Suppressor macrophage (primary cell): ENCODE data around the gene IL22.

ENCODE experiments used
- DNase-seq, 4 experiments: peaks; one replicate each; pipeline ENCODE4 v3.0.0-alpha.2; 2020 to 2022
- total RNA-seq, 17 experiments: gene quantifications; one replicate each; lab custom pipeline; 2026; ENCODE audit warnings: mixed read lengths in 6 of 17, inconsistent platforms in 3 of 17; lab: John Stamatoyannopoulos, UW

IL22 gene, protein sequence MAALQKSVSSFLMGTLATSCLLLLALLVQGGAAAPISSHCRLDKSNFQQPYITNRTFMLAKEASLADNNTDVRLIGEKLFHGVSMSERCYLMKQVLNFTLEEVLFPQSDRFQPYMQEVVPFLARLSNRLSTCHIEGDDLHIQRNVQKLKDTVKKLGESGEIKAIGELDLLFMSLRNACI
- 0 to 0.88 (median 0) reads per million in 17 experiments for total RNA-seq

DNA sequence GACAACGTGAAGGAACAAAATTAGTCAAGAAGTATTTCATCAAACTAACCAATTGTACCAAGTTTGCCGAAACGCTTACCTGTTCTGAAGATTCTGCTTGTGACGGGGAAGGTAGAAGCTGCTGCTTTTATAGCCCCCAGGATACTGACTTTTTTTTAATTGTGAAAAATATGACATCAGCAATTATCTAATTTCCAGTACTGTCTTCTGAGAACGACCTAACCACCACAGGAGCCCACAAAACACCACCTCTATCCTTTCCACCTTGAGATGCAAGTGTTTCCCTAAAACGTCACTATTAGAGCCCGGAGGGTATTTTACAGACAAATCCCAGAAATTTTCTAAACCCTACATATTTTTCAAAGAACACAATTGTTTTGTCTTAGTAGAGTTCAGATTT lies at the start of gene IL22:
IL22 (minus strand) TSS at position 101 of the 400 bp plus-strand sequence. CDS start 156 bp downstream, outside the sequence.
- no peak for DNase-seq

DNA sequence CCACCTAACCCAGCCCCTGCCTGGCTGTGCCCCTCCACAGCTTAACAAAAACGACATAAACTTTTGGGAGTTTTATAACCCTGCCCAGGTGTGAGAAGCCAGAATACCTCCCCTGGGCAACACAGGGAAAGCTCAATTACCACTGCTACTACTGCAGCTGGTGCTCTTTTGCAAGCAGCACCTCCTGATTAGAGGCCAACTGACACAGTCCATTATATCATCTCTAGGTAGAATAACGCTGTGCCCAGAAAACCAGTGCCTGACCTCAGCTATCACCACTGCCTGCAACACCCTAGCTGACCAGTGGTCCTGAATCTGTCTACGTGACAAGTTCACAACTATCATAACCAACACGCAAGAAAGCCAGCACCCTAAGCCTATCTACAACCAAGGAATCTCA lies 44.5 kb upstream of the IL22 start:
- no peak for DNase-seq

DNA sequence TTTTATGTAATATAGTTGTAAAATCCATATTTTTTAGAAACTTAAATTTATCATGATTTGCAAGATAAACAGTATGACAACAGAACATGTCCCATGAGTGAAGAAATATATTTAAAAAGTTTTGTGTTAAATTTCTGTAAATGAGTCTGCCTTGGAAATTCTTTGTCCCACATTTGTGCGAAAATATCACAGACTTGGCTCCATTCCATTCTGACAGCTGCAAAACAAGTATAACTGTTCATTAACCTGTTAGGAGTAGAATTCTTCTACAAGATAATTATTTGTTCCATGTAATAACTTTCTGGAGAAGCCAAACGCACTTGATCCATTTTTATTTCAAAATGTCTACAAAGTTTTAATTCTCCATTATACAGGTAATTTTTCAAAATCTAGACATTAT lies 40.8 kb upstream of the IL22 start:
- no peak for DNase-seq

DNA sequence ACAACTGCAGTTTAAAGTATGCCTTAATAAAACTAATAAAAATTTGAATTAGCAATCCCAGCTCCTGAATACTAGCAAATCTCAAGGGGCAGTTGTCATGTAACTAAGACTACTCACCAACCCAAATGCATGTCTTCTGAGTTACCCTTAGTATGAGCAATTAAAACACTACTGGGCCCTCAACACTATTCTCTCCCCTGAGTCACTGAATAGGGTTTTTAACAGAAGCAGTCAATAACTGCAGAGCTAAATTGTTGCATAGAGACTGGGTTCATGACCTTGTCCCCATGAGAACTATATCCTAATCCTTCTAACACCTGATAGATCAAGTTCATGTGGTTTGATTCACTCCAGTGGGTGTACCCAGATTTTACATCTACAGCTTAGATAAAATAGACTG lies 39.9 kb upstream of the IL22 start:
- DNase-seq: no peak

DNA sequence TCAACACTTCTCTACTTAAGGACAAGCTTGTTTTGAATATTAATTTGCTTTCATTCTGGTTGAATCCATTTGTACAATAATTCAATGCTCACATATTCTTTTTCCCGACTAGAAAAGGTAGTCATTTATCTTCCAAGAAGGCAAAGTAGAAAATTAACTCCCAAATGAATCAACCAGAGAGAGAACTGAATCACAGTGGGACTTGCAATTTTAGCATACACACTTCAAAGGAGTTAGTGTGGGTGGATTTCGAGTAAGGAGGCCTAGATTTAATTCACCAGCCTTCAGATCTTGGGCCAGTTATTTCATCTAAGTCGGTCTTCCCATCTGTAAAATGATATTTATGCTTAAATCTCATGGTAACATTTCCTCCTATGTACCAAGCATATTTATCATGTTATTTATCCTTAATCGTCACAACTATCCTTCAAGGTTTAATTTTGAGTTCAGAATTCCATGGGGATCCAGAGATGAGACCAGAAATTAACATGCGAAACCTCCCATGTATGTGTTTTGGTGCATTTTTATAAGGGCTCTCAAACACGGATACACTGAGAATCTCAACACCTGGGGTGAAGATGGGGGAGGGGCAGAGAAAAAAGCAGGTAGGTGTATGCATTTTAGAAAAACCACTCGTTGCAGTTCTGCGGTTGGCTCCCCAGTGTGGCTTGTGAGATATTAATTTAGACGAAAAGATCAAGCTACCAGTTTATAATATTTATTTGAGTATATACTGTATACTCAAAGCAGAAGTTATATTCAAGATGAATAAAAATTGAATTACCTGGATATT lies 38.9 kb upstream of the IL22 start:
- no peak for DNase-seq

DNA sequence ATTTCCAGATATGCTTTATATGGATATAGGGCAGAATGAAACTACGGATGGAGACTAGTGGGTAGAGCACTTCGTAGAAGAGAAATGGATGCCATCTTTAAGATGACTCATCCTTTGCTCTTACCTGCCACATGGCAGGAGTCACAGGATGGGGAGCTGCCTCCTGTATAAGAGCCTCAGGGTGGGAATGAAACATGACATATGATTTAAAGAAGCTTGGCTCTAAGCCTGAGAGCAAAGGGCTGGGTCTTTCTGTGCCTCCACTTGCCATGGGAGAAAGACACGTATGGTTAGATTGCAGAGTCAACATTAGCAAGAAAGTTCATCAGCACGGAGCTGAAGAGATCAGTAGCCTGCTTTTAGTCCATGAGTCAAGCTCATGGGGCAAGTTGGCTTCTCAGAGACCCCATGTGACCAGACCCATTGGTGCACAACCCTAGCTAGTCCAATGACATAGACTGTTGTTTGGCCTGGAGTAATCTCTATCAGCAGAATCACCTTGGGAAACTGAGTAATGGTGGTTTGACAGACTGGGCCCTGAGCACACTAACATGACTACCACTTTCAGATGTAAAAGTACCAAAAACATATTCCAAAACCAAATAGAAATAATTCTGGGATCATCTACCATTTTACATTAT lies 38.1 kb upstream of the IL22 start:
- peak in 1 of 4 experiments; percentile 4 for DNase-seq

DNA sequence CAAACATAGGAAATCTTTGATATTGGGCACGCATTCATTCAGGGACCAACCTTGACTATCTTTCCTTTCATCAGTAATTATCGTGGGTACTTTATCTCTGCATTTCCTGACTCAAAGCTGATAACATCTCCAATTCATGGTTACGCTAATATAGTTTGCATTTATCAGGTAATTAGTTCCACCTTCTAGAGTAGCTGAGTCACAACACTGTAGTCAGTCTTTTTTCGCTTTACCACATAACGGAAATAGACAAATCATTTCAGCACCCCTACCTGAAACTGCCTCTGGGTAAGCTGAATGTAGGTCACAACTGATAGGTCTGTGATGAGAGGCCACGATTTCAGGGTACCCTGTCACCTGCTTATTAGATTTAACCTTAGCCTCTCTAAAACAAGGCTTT lies 36.7 kb upstream of the IL22 start:
- no peak for DNase-seq

DNA sequence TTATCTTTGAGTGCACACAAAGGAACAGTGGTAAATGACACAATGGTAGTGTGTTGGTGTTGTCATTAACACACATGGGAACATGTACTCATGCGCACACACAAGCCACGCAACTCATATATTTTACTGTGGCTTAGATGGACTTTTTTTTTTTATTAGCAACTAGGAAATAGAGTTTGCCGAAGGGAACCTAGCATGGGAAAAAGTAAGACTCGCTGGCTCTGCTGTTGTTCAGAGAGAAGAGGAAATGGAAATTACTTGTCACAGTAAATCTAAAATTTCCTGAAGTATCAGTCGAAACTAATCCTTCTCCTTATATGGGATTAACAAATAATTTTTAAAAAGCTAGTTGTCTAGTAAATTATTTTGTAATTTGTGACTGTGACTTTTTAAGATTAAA lies 33.7 kb upstream of the IL22 start:
- peak in 3 of 4 experiments; percentile 11 to 31 (median 22) for DNase-seq

DNA sequence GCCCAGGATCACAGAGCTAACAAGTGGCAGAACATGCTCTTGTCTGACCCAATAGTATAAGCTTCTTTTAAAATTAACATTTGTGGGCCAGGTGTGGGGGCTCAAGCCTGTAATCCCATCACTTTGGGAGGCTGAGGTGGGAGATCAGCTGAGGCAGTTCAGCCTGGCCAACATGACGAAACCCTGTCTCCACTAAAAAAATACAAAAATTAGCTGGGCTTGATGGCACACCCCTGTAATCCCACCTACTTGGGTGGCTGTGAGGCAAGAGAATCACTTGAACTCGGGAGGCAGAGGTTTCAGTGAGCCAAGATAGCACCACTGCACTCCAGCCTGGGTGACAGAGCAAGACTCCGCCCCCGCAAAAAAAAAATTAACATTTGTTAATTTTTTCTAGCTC lies 33.0 kb upstream of the IL22 start:
- no peak for DNase-seq

DNA sequence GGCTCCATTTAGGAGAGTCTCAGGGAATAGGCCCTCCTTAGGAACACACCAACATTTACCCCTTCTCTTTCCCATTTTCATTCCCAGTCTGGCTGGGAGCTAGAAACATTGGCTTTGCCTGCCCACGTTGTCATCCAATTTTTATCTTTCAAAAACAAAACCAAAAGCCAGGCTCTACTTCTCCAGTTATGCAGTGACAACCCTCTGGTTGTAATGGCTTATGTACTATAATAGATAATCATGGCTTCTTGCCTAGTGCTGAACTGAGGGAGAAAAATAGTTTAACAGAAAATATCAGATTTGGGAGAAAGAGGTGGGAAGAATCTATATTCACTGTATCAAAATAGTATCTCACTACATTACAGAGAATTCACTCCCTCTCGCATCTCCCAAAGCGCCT lies 32.1 kb upstream of the IL22 start:
- DNase-seq: no peak

DNA sequence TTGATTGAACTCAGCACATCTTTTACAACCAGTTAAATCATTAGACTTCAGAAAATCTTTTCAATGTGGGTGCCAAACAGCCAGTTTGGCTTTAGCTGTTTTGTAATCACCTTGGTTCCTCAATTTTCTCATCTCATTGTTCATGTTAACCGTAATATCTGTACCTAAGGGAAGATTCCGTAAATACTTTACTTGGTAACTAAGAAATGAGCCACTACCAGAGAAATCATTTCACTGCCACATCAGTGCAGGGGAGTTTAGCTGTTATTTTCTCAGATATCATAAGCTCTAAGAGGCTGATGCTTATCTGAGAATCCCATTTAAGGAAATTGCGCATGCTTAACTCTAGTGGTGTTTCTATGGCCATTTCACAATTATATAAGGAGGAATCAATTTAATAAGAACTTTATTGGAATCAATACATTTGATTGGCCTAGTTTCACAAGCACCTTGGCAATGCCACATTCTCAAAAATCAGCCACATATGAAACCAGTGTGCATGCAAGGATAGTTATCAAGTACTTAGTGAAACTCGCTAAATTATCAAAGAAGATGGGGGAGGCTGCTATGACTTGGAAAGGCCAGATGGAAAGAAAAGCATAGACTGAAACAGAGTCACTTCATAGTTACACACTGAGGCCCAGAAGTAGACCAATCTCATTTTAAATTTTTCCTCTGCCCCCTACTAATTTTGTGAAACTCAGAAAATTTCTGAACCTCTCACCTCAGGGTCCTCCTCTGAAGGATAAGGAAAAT lies 28.1 kb upstream of the IL22 start:
- DNase-seq: peak in 2 of 4 experiments; percentile 7 to 10

DNA sequence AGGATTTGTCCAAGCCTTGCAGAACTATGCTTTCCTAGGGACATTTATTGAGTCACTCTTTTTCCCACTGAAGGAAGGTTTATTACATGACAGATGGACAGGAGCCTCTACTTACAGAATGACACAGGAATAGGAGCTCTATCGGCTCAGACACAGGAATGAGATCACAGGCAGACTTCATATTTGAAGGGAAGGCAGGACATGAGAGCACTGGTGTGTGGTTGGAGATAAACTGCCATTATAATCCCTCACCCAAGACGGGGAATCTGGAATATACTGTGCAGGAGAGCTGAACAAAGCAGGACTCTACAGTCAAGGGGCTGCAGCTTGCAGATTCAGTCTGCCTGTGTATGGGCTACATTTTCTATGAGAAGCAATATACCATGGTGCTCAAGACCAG lies 26.8 kb upstream of the IL22 start:
- no peak for DNase-seq

DNA sequence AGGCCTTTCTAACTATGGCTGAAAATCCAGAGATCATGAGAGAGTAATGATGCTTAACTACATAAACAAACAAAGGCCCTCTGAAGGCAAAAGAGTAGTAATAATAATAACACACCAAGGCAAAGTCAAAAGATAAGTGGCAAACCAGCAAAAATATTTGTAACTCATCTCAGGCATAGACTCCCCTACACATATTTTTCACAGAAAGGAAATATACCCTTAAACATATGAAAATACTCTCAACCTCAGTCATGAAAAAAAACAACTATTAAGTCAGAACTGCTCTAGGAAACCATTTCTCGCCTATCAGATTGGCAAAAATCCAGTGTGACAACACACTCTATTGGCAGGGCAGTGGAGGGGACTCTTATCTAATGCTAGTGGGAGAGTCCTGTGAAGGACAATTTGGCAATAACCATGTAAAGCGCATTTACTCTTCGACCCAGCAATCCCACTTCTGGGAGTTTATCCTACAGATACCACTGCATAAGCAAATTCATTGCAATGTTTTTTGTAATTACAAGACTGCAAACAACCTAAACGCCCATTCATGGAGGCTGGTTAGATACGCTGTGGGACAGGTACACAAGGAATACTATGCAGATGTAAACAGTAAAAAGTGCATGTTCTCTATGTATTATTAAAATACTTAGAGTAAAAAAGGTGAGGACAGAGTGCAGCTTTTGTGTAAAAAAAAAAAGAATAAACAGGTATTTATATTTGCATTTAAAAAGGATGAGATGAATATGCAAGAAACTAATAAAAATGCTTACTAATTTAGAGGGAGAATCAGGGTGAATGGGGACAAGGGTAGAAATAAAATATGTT lies 26.0 kb upstream of the IL22 start:
- DNase-seq: no peak

DNA sequence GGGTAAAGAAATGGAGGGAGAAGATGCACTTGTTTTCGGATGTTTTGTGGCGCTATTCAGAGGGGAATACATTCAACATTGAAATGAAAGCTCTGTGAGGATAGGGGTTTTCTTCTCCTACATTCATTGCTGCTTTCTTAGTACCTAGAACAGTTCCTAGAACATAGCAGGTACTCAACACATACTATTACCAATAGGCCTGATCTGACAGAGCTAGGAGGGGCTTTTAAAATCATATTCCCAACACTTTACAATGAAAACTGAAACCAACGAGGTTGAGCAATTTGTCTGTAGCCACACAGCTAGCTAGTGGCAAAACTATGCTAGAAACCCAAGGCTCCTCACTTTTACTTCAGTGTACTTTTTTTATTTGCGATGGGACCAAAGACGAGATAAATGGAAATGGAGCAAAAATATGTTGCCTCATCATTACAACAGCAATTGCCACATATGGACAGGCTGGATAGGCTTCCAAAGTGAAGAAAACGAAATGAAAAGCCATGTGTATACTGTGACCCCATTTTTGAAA lies 23.1 kb upstream of the IL22 start:
- DNase-seq: no peak

DNA sequence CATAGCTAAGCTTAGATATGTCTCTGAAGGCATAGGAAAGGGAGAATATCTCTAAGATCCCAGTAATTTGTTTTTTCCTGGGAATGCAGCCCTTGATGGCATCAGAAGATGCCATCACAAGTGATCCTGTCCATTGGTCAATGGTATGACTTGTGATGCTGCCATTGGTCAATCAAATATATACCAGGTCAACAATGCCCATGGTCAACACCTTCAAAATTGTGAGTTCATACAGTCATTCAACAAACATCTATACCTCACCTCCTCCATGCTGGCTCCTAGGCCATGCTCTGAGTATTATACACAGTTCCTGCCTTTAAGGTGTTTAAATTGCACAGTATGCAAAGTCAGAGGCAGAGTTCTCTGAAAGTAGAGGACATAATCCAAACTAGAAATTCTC lies 19.3 kb upstream of the IL22 start:
- no peak for DNase-seq

DNA sequence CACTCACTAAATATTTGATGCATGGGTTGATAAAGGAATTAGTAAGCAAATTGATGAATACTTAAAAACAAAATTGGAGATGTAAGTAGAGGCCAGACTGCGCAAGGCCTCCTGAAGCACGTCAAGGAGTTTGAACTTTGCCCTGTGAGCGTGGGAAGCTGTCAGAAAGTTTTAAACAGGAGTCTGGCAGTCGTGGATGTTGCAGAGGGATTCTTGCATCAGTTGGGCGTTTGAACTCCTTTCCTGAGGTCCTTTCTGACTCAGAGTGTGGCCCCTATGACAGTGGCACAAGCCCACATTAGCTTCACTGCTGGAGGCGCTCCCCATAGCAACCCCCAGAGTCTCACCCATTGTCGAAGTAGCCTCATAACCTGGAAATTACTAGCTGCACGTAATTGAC lies 17.9 kb upstream of the IL22 start:
- no peak for DNase-seq

DNA sequence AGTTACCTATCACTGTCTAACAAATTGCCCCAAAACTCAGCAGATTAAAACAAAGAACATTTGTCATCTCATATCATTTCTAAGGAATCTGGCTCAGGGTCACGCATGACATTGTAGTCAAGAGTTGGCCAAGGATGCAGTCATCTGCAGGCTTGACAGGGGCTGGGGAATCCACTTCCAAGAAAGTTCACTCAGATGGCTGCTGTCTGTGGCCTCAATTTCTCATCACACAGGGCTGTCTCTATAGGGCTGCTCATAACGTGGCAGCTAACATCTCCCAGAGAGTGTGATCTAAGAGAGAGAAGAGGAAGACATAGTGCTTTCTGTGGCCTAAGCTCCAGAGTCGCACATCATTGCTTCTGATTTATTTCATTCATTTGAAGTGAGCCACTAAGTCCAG lies 17.0 kb upstream of the IL22 start:
- no peak for DNase-seq

DNA sequence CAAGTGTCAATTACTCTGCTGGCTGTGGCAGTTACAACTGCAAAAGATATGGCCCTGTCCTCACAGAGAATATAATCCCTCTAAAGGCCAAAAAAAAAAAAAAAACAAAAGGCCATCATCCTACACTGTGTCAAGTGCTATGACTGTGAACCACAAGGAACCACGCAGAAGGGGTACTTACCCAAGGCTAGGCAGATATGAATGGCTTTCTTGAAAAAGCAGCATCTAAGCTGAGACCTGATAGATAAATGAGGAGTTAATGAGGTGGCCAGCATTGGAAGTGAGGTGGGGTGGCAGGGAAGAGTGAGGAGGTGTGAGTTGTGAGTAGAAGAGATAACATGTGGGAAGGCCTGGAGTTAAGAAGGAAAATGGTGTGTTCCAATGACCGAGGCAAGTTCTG lies 16.4 kb upstream of the IL22 start:
- DNase-seq: no peak

DNA sequence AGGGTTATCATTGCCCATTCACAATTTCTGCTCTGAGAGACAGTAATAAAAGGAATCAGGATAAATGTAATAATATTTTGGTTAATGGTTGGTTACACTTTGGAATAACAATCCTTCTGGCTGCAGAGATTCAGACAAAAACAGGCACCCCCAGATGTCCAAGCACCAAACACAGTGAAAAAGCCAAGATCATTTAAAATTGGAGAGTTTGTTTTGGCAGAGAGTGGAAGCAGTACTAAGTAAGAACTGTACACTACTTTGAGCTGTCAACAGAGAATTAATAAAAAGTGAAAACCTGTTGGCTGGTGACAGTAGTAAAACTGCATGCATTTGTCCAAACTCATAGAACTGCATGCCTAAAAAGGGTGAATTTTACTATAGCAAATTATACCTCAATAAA lies 15.6 kb upstream of the IL22 start:
- DNase-seq: no peak

DNA sequence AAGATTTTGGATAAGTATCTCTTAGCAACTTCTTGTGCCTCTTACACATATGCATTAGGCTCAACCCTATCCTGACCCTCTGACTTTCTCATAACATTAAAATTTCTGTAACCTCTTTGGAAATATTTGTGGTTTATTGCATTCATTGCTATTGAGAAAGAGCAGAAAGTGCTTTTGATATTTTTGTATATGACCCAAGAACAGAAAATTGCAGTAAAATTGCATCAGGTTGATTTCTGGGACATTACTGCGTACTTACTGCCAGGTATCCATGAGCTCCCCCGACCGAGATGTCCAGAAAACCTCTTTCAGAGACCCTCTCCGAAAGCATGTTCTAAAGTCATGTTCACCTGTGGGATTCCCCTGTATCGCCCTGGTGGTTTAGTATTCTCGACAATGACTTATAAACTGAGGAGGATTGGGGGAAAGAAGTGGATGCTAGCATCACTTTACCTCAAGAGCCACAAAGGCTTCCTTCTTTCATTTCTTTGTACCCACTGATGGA lies 14.5 kb upstream of the IL22 start:
- peak in 2 of 4 experiments; percentile 28 to 43 for DNase-seq

DNA sequence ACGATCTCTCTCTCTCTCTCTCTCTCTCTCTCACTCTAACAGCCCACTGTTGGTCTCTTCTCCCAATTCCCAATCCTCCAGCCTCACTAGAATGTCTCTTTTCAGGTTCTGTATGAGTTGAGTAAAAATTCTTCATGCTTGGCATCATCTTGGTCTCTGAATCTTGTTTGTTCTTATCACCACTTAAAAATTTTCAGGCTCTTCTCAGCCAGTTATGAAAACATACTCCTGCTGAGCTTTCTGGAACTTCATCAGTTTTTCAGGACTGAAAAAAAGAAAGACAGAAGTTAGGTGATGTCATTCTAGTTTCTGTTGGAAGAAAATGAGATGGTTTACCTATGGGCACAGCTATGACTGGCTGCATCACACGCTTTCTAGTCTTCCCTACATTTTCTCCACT lies 11.5 kb upstream of the IL22 start:
- no peak for DNase-seq
